Loucy (cell line): ENCODE measurements around the gene ACOXL.
A peak's percentile ranks its signal among the peaks of the same experiment; 100 is the strongest.

Experiments
- H2AFZ ChIP-seq: fragments of 200-600 bp; sonication (generic); 2 replicates; pipeline ENCODE4 v1.6.0; 2016; ENCODE audit warnings: antibody characterized with exemption, mild to moderate bottlenecking, low read length, moderate library complexity
- H3F3A ChIP-seq: fragments of 200-600 bp; 2 replicates; pipeline ENCODE4 v1.6.0; 2016; ENCODE audit warnings: antibody characterized with exemption, low read depth, mild to moderate bottlenecking
- H3K27me3 ChIP-seq: fragments of 200-600 bp; sonication (generic); 2 replicates; pipeline ENCODE4 v1.6.1; 2014; ENCODE audit warnings: low read length, mild to moderate bottlenecking; ENCODE audit not compliant: insufficient read depth, poor library complexity, severe bottlenecking
- H3K36me3 ChIP-seq: fragments of 200-600 bp; sonication (generic); 2 replicates; pipeline ENCODE4 v1.6.1; 2016; ENCODE audit warnings: low read length; ENCODE audit not compliant: insufficient read depth
- H3K4me1 ChIP-seq: fragments of 200-600 bp; sonication (generic); 2 replicates; pipeline ENCODE4 v1.5.1; 2014; ENCODE audit warnings: low read length, mild to moderate bottlenecking; ENCODE audit not compliant: insufficient read depth, poor library complexity, severe bottlenecking
- H3K4me2 ChIP-seq: fragments of 200-600 bp; sonication (generic); 2 replicates; pipeline ENCODE4 v1.6.0; 2014; ENCODE audit warnings: antibody characterized with exemption, low read length, low read depth, mild to moderate bottlenecking; ENCODE audit not compliant: poor library complexity, severe bottlenecking
- H3K4me3 ChIP-seq: fragments of 200-600 bp; sonication (generic); 2 replicates; pipeline ENCODE4 v1.5.1; 2014; ENCODE audit warnings: low read length, mild to moderate bottlenecking, mixed read lengths; ENCODE audit not compliant: poor library complexity, severe bottlenecking
- H3K79me2 ChIP-seq: fragments of 200-600 bp; sonication (generic); 2 replicates; pipeline ENCODE4 v1.6.1; 2014; ENCODE audit warnings: low read length; ENCODE audit not compliant: insufficient read depth
- H3K9ac ChIP-seq: fragments of 200-600 bp; sonication (generic); 2 replicates; pipeline ENCODE4 v1.6.0; 2014; ENCODE audit warnings: mild to moderate bottlenecking, low read depth, low read length, moderate library complexity; ENCODE audit not compliant: poor library complexity, severe bottlenecking
- H3K9me2 ChIP-seq: fragments of 200-600 bp; sonication (generic); replicated peaks from 2 replicates; pipeline ENCODE4 v1.6.1; 2016; ENCODE audit warnings: low read depth, low read length, mixed read lengths
- H3K9me3 ChIP-seq: fragments of 200-600 bp; sonication (generic); 2 replicates; pipeline ENCODE4 v1.6.1; 2014; ENCODE audit warnings: mild to moderate bottlenecking, antibody characterized with exemption, low read length, low read depth; ENCODE audit not compliant: insufficient read depth
- H4K20me1 ChIP-seq: fragments of 200-600 bp; sonication (generic); 2 replicates; pipeline ENCODE4 v1.6.0; 2014; ENCODE audit warnings: antibody characterized with exemption, low read length, mild to moderate bottlenecking; ENCODE audit not compliant: insufficient read depth, poor library complexity, severe bottlenecking
- EZH2phosphoT487 ChIP-seq: fragments of 200-600 bp; IDR thresholded peaks from 2 replicates; pipeline ENCODE4 v1.6.1; 2018; ENCODE audit warnings: antibody characterized with exemption, mild to moderate bottlenecking, moderate library complexity, borderline replicate concordance
- TF ChIP-seq, protein P1 (sequence below): fragments of 200-600 bp; sonication (generic); conservative IDR thresholded peaks from 2 replicates; pipeline ENCODE4 v1.5.1; 2014; ENCODE audit warnings: mild to moderate bottlenecking, antibody characterized with exemption, low read length

The ACOXL gene

DNA sequence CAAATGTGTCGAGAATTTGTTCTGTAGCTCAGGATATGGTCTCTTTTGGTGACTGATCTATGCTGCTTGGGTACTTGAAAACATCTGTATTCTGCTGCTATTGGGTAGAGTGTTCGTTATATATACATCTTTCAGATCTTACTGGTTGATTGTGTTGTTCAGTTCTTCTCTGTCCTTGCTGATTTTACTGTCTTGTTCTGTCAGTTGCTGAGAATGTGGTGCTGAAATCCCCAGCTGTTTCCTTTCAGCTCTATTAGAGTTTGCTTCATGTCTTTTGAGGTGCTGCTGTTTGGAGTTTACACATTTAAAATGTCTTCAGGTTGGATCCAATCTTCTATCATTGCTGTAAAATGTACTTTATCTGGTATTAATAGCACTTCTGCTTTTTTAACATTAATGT lies 401.2 kb downstream of the ACOXL start:
- Histone ChIP-seq H3K36me3 (no peaks in the 10 kb centered on the region; the same call in 1 of the 2 replicates), H4K20me1 (peaks cover 2% of the 10 kb centered on the region), H3K79me2 (peaks cover 52% of the 10 kb centered on the region; the same call in 1 of the 2 replicates), H3K27me3 (no peaks in the 10 kb centered on the region), H3K9me3 (no peaks in the 10 kb centered on the region), H3K4me2 (peak overlapping the region; percentile 70), H3K4me1 (peaks cover 68% of the 10 kb centered on the region), H3K9me2 (no peaks in the 10 kb centered on the region), H3K4me3 (peak overlapping the region; percentile 57), H2AFZ (no peak overlapping the region), H3F3A (peaks cover 4% of the 10 kb centered on the region; the same call in 1 of the 2 replicates), H3K9ac (peak overlapping the region; percentile 58)
- no peak for TF ChIP-seq EZH2phosphoT487
- TF ChIP-seq, protein P1, sequence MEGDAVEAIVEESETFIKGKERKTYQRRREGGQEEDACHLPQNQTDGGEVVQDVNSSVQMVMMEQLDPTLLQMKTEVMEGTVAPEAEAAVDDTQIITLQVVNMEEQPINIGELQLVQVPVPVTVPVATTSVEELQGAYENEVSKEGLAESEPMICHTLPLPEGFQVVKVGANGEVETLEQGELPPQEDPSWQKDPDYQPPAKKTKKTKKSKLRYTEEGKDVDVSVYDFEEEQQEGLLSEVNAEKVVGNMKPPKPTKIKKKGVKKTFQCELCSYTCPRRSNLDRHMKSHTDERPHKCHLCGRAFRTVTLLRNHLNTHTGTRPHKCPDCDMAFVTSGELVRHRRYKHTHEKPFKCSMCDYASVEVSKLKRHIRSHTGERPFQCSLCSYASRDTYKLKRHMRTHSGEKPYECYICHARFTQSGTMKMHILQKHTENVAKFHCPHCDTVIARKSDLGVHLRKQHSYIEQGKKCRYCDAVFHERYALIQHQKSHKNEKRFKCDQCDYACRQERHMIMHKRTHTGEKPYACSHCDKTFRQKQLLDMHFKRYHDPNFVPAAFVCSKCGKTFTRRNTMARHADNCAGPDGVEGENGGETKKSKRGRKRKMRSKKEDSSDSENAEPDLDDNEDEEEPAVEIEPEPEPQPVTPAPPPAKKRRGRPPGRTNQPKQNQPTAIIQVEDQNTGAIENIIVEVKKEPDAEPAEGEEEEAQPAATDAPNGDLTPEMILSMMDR: no peak

DNA sequence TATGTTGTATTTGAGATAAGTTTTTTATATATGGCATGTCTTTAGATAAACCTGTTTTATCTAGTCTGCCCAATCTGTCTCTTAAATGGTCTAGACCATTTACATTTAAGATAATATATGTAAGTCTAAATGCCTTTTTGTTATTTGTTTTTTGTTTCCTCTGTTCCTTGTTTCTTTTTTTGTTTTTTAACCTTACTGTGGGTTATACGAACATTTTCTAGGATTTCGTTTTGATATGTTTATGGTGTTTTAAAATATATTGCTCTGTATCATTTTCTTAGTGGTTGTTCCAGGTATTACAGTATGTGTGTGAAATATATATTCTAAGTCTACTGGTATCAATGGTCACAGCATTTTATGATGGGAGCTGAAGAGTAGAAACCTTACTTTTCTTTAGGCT lies 401.7 kb downstream of the ACOXL start:
- H3K4me2 ChIP-seq: peak overlapping the region; percentile 70
- TF ChIP-seq, protein P1: peak; percentile 55
- TF ChIP-seq EZH2phosphoT487: no peak
- no peaks in the 10 kb centered on the region; the same call in 1 of the 2 replicates for H3K36me3 ChIP-seq
- H4K20me1 ChIP-seq: no peaks in the 10 kb centered on the region
- peaks cover 66% of the 10 kb centered on the region for H3K4me1 ChIP-seq
- no peaks in the 10 kb centered on the region for H3K27me3 ChIP-seq
- peaks cover 4% of the 10 kb centered on the region; the same call in 1 of the 2 replicates for H3F3A ChIP-seq
- H3K9ac ChIP-seq: peak overlapping the region; percentile 58
- H3K9me2 ChIP-seq: no peaks in the 10 kb centered on the region
- no peaks in the 10 kb centered on the region for H3K9me3 ChIP-seq
- no peak overlapping the region for H2AFZ ChIP-seq
- peaks cover 53% of the 10 kb centered on the region; the same call in 1 of the 2 replicates for H3K79me2 ChIP-seq
- H3K4me3 ChIP-seq: peak overlapping the region; percentile 57

DNA sequence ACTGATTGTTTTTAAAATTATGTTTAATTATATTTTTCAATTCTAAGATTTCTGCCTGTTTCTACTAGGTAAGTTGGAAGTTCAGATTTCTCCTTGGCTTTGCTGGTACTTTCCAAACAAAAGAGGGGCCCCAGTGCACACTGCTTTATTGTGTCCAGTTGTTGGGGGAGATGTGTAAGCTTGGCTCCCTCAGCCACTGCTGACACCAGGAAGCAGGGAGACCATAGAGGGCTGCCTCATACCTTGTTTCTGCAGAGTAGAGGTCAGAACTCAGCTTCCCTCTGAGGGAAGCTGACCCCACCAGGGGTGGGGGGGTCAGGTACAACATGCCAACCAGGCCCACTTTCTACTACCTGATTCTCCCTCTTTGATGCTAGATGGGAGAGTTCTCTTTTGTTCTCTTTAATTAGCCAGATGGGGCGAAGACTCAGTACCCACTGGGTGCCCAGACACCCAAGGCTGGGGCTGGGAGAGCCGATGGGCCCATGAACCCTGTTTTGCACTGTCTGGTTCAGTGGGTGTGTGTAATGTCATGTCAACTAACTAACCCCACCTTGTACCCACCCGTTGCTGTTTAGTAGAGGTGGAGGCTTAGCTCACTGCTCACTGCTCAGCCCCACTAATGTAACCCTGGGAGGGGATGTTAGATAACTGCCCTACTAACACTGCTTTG lies 403.0 kb downstream of the ACOXL start:
- Histone ChIP-seq H3K9me3 (no peaks in the 10 kb centered on the region), H3K4me2 (peak overlapping the region; percentile 70), H4K20me1 (no peaks in the 10 kb centered on the region), H3F3A (peaks cover 4% of the 10 kb centered on the region; the same call in 1 of the 2 replicates), H3K4me1 (peaks cover 72% of the 10 kb centered on the region), H3K36me3 (peaks cover 4% of the 10 kb centered on the region; the same call in 1 of the 2 replicates), H3K4me3 (peak overlapping the region; percentile 24), H3K9me2 (no peaks in the 10 kb centered on the region), H2AFZ (no peak overlapping the region), H3K9ac (peak overlapping the region; percentile 58), H3K79me2 (peaks cover 56% of the 10 kb centered on the region), H3K27me3 (no peaks in the 10 kb centered on the region)
- TF ChIP-seq, protein P1: no peak
- TF ChIP-seq EZH2phosphoT487: no peak
